ENCODE measurements around the gene EMP2.
"Not testable (repeated sequence)": the region's sequence is repeated elsewhere in the genome, so short reads cannot be mapped to it uniquely, and the experiment has no call there.

EMP2 gene, protein sequence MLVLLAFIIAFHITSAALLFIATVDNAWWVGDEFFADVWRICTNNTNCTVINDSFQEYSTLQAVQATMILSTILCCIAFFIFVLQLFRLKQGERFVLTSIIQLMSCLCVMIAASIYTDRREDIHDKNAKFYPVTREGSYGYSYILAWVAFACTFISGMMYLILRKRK

DNA sequence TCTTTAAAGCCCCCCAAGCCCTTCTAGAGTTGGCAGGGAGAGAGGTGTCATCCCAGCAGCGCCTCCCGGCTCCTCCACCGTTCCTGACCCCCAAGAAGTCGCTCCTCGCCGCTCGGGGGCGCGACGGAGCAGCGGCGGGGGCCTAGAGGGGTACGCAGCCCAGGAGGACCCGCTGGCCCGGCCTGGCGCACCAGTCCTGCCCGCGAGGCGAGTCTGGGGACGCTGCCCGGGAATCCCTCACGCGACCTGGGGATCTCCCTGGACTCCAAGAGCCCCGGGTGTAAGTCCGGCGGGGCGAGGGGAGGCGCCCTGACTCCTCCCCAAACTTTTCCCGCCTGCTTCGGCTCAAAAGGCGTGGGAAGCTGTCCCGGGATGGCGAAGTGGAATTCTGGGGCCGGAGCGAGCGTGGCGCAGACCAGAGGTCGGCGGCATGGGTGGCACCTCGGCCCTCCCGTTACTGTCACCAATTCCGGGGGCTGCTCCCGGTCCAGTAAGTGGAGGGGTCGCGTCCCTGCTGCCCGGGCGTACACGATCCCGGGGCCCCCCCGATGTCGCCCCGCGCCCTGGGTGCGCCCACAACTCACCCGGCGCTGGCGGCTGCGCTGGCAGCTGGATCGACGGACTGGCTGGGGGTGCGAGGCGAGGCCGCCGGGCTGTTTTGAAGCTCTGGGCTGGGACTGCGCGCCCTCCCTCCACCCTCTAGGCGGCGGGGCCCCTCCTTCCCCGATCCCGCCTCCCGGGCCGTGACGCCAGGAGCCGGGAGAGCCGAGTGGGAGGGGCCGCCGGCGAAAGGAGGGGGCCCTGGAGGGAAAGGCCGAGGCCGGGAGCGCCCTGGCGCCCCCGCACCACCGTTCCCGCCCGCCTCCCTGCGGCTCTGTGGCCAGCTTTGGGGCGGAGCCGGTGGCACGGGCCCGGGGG, at the start of gene EMP2:
TSS of gene EMP2 (minus strand) at position 634 of the 918 bp plus-strand sequence. CDS start 32,981 bp downstream, outside the sequence.
- DNase-seq (ENCODE audit: low spot score), result peak; percentile 95

- DNase-seq (ENCODE audit: low spot score), result peak; percentile 61
Observed at GRCh38 chr16:10629592-10629963, 49.2 kb upstream of the EMP2 start.

GRCh38 chr16:10625595-10626357, 45.4 kb upstream of the EMP2 start:
- no peak for DNase-seq (ENCODE audit: low spot score)

DNA sequence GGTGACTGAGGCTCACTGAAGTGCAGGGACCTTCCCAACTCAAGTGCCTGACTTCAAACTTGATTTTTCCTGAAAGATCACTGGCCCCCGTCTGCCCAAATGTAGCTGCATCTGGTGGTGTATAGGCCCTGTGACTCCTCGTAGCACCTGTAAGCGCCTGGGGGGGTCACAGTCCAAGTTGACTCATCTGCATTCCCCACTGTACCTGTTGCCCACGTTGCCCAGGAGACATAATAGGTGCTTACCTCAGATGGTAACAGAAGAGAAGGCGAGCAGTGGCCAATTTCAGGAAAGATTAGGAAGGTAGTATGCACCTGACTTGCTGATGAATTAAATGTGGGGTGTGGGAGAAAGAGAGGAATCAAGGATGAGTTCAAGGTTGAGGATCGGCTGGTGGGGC, 44.1 kb upstream of the EMP2 start:
- no peak for DNase-seq (ENCODE audit: low spot score)

DNA sequence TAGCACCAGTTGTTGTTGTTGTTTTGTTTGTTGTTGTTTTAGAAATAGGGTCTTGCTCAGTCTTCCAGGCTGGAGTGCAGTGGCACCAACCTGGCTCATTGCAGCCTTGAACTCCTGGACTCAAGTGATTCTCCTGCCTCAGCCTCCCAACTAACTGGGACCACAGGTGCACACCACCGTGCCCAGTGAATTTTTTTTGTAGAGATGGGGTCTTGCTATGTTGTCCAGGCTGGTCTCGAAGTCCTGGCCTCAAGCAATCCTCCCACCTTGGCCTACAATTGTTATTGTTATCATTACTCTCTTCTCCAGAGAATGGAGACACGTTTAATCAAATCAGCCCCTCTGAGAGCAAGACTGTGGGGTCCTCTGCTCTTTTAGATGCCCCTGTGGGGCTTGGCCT, 42.7 kb upstream of the EMP2 start:
- DNase-seq (ENCODE audit: low spot score), result no peak

DNA sequence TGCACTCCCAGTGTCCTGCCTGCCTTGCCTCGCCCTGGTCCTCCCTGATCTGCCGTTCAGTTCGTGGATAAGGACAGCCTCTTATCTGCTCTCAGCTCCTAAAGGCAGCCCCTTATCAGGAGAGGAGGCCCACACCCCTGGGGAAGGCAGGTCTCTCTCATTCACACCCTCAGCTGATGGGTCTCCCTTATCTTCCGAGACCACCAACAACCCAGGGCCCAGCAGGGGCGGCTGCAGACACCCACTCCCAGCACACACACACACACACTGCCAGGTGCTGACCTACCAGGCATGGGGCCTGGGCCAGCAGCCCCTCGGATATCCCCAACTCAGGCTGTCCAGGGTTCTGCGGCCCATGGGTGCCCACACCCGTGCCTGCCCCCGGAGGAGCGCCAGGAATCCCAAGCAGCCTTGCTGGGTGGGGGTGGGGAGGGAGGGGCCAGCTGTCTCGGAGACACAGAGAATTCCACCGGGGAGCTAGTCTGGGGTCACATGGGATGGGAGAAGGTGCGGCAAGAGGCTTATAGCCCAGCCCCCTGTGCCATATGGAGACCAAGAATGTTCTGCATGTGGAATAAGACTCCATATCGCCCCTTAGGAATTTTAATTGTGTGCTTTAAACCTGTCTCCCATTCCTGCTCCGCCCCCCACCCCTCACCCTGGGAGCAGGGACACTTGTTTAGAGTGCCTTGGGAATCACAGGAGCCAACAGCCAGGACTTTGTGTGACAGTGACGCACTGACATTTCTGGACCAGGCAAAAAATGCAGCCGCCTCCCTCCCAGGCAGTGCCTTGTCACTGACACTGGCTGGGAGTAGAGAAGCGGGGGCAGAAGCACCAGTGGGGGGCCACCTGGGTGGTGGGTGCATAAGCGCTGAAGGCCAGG, 41.9 kb upstream of the EMP2 start:
- peak; percentile 58 for DNase-seq (ENCODE audit: low spot score)

GRCh38 chr16:10621216-10621949, 41.0 kb upstream of the EMP2 start:
- DNase-seq (ENCODE audit: low spot score), result not testable (repeated sequence)

GRCh38 chr16:10620120-10620519, 39.7 kb upstream of the EMP2 start:
- no peak for DNase-seq (ENCODE audit: low spot score)

DNA sequence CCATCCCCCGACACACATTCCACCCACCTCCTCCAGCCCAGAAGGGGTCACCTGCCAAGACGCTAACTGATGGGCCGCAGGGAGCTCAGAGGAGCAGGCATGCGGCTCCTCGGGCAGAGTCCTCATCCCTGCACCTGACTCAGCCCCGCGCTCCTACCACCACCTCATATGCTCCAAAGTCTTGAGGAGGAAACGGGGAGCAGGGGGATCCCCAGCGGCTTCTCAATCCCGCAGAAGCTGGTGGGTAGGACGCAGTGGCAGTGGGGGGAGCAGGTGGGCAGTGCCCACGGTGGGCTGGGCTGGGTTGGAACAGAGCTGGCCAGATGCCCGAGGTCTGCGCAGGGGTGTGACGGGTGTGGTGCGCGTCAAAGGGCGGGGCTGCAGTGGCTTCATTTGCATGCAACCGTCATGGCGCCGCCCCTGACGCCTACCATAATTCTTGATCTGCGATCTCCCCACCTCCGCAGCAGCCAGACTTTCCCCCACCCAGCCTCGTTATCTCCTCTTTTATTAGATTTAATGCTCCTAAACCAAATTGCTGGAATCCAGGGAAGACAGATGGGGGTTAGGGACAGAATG, 39.0 kb upstream of the EMP2 start:
- DNase-seq (ENCODE audit: low spot score), result peak; percentile 82

DNA sequence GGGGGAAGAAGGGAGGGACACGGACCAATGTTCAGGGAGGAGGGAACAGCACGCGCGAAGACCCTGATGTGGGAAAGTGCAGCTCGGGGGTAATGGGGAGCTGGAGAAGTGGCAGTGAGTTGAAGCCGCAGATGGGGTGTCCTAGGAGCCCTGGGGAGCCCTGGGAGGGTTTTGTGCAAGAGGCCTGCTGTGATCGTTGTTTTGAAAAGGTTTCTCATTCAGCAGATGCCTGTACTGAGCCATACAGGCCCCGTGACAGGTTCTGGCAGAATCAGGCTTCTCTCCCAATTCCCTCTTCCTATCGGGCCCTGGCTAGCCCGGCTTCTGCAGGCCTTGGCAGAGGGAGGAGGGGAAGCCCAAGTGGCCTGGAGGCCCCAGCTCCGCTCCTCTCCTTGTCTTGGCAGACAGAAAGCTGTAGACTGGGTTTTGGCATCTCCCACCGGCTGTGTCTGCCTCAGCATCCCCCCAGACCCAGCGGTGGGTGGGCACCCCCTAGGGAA, 38.4 kb upstream of the EMP2 start:
- DNase-seq (ENCODE audit: low spot score), result no peak

GRCh38 chr16:10617662-10618420, 37.4 kb upstream of the EMP2 start:
- DNase-seq (ENCODE audit: low spot score), result no peak

DNA sequence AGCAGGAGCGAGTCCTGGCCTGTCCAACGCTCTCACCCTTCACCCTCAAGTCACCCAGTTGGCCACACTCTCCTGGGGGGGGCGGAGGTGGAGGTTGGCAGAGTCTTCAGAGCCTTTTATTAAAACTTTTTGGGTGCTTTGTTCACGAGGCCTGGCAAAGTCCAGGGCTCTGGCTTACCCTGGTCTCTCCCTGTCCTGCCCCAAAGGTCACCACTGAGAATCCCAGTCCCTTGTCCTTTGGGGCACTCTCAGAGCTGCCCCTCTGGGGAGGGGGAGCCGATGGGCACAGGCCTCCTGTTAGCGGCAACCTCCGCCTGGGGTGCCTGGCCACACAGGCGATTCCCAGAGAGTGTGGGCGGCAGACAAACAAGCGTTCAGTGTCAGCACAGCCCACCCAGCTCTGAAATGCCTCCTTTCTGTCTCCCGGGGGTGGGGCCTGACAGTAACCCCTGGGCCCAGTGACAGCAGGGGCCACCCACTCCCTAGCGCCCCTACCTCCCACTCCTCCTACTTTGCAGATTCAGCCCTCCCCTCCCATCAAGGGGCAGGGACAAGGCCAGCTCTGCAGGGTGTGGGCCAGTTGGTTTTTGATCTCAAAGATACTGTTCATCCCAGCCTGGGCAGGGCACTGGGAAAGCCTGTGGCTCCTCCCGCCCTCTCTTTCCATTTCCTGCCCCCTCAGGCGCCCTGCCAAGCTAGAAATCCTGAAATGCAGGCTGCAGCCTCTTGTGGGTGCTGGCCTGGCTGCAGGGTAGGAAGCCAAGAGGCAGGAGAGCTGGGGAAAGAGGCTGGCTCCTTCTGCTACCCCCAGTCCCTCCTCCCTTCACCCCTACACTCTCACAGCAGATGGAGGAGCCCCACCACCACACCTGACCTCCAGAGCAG, 36.6 kb upstream of the EMP2 start:
- peak; percentile 63 for DNase-seq (ENCODE audit: low spot score)

DNA sequence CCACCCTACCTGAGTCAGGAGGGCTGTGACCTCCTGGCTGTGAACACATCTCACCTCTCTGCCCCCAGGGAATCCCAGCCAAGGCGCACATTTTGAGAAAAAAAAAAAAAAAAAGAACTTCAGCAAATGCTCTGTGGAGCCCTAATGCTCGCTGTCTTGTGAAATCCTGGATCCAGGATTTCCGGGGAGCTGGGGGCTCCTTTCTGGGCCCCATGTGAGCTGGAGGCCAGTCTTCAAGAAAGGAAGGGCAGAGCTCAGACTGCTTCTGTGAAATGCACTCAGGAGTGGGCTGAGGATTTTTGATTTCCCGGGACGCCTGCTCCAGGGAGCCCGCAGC, 36.0 kb upstream of the EMP2 start:
- DNase-seq (ENCODE audit: low spot score), result no peak

DNA sequence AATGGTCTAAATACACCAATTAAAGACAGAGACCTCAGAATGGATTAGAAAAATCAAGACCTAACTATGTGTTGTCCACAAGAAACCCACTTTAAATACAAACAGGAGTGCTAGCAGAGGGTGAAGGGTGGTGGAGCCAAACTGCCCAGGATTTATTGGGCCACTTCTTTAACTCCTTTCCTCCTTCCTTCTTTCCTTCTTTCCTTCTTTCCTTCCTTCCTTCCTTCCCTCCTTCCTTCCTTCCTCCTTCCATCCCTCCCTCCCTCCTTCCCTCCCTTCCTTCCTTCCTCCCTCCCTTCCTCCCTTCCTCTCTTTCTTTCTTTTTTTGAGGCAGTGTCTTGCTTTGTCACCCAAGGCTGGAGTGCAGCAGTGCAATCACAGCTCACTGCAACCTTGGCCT, 34.3 kb upstream of the EMP2 start:
- no peak for DNase-seq (ENCODE audit: low spot score)

- no peak for DNase-seq (ENCODE audit: low spot score)
Observed at GRCh38 chr16:10613785-10614485, 33.5 kb upstream of the EMP2 start.

GRCh38 chr16:10612649-10613179, 32.3 kb upstream of the EMP2 start:
- DNase-seq (ENCODE audit: low spot score), result no peak

DNA sequence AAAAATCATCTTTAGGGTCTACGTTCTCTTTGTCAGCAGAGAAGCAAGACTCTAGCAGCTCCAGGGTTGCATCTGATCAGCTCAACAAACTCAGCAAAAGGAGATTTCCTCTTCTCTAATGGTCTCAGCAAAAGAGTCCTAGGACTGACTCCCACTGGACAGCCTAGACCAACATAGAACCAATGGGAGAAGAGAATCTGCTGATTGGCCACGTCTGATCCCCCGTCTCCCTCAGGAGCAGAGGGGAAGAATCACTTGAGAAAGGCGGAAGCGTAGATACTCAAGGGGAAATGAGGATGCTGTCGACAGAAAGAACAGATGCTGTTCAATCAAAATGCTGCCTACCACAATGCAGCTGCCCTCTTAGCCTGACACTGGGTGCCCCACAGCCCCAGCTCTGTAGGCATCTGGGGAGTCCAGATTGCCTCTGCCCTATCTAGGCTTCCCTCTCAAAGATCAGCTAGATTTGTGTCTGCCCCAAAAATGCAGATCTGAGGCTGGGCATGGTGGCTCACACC, 31.5 kb upstream of the EMP2 start:
- no peak for DNase-seq (ENCODE audit: low spot score)

All from iPS-NIHi11 (cell line).